NCI-H2227 (cell line): Measurements from ENCODE around the gene ACAD9.
A peak's percentile ranks its signal among the peaks of the same experiment; 100 is the strongest.
"Not testable (repeated sequence)": the region's sequence is repeated elsewhere in the genome, so short reads cannot be mapped to it uniquely, and the experiment has no call there.

ENCODE experiments used
- DNase-seq: peaks from one replicate; lab custom pipeline; 2025; ENCODE audit not compliant: unreplicated experiment; lab: John Stamatoyannopoulos, UW

The ACAD9 gene

DNA sequence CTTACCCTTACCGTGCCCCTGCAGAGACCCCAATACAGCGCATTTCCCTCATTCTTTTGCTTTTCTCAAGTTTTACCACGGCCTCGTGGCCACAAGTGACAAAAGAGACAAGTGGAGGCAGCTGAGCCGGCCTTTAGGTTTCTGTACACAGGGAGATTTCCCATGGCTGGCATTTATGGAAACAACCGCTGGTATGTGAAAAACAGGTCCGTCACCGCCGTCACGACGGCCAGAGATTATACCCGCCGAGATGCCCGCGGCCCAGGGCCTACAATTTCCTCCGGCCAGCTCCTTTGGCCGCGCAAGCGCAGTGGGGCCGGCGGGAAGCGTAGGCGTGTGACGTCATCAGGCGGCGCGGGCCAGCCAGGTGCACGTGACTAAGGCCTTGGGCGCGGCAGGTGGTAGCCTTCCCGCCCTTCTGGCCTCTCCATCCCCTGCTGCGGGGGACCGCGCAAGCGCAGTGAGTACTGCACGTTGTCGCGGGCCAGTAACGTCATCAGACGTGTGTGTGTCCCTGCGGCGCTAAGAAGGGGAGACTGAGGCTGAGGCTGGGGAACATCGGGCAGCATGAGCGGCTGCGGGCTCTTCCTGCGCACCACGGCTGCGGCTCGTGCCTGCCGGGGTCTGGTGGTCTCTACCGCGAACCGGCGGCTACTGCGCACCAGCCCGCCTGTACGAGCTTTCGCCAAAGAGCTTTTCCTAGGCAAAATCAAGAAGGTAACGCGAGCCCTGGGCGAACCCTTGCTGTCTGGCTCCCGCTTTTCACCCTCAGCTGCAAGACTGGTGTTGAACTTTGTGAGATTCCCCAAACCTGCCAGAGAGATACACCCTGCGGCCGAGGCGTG is at the start of gene ACAD9:
Gene ACAD9, plus strand, starts transcription at position 496 of the 845 bp plus-strand sequence. Its CDS starts 72 bp downstream, at position 568.
- DNase-seq = peak; percentile 97

DNA sequence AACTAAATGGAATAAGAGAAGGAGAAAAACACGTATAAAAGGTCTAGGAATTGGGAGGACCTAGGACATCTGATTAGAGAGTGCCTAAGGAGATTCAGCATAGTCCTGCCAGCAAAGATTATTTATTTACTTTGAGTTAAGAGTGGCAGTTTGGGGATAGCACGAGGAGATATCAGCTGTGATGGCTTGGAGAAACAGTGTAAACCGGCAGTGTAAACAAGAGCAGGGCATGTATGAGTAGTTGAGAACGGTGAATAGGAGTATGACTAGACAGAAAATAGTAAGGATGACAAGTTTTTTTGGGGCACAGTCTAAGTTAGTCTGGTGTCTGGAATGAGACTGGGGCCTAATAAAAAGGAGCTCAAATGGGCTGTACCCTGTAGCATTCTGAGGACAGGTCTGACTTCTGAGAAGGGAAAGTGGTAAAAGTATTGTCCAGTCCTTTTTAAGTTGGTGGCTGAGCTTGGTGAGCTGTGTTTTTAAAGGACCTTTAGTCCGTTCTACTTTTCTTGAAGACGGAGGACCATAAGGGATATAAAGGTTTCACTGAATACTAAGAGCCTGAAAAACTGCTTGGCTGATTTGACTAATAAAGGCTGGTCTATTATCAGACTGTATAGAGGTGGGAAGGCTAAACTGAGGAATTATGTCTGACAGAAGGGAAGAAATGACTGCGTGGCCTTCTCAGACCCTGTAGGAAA is 49.3 kb upstream of the ACAD9 start:
- not testable (repeated sequence) for DNase-seq

DNA sequence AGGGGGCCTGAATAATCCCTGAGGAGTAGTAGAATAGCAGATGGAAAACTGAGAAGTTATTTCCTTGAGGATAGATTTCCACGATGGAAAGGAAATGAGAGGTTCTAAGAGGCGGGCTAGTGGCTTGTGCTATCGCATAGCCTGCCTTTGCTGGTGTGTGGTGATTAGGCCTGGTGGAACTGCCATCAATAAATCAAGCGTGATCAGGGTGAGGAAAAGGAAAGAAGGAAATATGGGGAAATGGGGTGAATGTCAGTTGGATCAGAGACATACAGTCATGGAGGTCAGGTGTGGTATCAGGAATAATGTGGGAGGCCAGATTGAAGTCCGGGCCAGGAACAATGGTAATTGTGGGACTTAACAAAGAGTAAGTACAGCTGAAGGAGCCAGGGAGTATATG is 48.7 kb upstream of the ACAD9 start:
- not testable (repeated sequence) for DNase-seq

DNA sequence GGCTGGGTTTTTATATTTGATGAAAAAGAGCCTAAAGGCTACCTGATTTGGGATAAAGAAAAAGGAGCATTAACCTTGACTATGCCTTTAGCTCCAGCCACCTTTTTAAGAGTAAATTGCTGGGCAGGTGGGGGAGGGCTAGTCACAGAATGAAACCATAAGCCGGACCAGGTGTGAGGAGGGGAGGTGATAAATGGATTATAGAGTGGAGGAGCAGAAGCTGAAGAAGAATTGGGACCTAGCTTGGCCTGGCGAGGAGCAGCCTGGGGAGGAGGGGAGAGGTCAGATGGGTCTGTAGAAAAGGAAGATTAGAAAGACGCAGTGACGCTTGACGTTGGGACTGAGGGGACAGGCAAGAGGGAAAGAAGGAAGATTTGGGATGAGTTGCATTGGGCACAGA is 46.4 kb upstream of the ACAD9 start:
- not testable (repeated sequence) for DNase-seq

DNA sequence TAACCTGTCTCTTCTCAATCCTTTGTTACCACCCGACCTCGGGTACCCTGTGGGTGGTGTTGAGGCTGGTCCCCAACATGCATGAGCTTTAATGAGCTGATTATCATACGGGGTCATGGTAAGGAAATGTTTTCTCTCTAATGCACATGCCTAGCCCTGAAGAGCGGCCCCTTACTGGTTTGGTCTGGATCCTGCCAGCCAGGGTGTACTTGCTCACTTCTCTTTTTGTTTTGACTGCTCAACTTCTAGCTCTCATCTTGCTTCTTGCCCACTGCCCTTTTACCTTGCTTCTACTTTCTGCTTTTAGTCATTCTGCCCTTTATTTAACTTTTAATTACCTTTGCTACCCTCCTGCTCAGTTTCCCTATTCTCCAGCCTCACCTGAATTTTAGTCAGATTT is 44.3 kb upstream of the ACAD9 start:
- no peak for DNase-seq

DNA sequence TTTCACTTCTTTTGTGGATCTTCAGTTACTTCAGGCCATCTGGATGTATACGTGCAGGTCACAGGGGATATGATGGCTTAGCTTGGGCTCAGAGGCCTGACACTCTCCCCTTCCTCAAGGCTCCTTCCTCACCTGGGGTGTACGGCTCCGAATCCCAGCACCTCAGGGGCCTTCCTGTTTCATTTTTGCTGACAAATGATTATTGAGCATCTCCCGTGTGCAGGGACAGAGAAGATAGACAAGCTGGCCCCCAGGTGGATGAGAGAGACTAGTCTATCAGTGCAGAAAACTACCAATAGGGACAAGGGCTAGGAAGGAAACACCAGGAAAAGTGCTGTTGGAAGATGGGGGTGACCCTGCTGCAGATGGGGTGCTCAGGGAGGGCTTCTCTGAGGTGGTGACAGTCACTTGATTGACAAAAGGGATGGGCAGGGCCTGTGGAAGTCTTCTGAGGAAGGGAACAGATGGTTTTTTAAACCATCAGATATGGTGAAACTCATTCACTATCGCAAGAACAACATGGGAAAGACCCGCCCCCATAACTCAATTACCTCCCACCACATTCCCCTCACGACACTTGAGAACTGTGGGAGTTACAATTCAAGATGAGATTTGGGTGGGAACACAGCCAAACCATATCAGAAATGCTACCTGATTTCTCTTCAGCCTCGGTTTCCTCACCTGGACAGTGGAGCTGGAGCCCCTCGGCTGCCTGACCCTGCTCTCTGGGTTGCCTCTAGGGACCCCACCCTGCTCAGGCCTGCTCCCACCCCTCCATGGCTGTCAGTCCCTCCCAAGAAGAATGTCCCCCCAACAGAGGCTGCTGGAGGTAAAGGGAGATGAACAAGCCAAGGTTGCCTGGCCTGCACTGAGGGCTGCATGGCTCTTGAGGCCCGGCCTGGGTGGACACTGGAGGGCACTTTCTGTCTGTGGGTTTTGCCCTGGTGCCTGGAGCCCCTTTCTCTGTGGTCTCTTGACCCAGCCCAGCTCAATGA is 37.2 kb upstream of the ACAD9 start:
- no peak for DNase-seq

DNA sequence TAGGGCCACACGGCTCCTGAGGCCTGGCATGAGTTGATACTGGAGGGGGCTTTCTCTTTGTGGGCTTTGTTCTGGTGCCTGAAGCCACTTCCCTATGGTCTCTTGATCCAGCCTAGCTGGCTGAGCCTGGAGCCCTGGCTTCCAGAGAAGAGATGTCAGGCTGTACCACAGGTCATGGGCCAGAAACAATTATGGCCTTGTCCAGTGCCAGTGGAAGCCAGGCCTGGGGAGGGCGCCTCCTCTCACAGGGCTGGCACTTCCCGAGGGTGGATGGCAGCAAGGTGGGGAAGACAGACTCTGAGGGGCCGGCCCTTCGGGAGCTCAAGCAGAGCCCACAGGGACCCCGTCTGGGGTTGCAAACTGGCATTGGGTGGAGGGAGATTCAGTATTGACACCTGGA is 34.9 kb upstream of the ACAD9 start:
- DNase-seq = no peak

DNA sequence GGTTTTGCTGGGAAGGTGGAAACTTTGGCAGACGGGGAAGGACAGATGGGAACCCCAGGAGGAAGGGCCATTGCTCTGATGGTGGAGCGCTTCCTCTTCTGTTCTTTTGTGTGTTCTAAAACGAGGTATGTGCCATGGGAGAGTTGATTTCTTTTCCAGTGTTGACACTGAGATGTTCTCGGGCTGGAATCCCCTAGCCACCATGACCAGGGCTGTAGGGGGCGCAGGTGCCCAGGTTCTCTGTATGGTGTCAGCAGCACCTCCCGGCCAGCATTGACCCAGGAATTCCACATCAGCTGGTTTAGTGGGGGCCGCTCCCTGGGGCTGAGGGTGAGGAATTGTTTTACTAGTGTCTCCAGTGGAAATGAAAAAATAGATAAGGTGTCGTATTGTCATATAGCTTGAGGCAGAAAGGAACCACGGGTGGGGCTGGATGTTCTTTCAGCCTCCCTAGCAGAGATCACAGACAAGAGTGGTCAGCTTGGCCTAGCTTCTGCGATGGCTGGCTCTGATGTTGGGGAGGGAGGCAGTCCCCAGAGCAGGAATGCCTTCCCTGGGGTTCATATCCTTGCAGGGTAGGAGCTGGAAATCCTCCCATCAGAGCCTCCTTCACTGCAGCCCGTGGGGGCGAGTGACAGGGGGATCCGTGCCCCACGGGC is 34.2 kb upstream of the ACAD9 start:
- DNase-seq = no peak

DNA sequence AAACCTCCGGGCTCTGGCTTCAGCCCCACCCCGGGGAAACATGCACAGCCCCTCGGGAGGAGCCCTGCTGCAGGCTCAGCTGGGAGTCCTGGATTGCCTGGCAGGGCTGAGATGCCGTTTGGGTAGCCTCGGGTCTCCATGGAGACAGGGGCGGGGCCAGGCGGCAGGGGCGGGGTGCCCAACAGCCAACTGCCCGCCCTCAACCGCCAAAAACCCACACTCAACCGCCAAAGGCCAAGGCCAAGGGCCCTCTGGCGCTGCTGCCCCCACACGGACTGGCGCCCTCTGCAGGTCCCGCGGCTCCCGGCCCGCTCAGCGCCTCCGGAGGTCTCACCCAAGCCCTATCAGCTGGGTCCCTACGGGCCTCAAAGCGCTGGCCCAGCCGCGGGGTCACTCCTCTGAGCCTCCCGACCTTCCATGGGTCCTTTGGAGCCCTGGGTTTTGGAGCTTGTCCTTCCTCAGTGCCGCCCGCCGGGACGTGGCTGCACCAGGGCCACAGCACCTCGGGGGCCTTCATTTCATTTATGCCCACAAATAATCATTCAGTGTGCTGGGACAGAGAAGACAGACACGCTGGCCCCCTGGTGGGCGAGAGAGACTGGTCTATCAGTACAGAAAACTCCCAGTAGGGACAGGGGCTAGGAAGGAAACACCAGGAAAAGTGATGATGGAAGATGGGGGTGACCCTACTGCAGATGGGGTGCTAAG is 33.5 kb upstream of the ACAD9 start:
- peak; percentile 49 for DNase-seq

DNA sequence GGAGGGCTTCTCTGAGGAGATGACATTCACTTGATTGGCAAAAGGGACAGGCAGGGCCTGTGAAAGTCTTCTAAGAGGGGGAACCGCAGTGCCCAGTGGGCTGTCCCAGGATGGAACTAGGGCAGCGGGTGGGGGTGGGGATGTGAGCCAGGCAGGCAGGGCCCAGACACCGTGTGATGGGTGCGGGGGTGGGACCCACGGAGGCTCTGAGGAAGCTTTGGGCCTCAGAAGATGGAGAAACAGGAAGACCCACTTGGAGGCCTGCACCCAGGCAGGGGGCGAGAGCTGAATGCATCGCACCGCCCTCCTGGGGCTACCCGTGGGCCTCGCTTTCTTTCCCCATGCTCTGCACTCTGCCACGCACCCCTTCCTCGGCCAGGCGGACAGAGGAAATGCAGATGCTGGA is 32.9 kb upstream of the ACAD9 start:
- DNase-seq = no peak

DNA sequence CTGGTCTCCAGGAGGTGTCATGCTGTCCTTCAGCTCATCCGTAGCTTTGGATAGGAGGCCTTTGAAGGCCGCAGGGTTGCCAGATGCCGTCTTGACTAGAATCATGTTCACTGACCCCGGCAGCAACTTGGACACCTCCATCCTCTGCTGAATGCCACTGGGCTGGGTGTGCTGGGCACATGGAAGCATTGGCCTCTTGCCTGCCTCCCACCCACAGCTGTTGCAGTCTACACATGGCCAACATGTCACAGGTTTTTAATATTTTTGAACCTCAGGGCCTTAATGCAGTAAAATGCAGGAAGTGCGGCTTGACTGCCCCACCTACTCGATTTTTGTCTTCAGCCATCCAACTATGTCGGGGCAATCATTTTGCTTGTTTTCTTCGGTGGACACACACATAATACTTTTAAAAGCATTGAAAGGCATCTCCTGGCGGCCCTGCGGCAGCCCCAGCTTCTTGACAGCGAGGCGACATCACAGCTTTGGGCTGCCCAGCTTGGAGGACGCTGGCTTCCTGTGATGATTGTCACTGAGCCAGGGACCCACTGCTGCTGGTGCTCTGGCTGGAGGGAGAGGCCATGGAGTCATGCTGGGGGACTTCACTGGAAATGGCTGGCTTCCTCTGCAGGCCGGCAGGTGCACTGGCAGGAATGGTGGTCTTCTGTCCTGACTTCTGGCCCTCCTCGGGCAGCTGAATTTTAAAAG is 31.6 kb upstream of the ACAD9 start:
- DNase-seq = no peak

DNA sequence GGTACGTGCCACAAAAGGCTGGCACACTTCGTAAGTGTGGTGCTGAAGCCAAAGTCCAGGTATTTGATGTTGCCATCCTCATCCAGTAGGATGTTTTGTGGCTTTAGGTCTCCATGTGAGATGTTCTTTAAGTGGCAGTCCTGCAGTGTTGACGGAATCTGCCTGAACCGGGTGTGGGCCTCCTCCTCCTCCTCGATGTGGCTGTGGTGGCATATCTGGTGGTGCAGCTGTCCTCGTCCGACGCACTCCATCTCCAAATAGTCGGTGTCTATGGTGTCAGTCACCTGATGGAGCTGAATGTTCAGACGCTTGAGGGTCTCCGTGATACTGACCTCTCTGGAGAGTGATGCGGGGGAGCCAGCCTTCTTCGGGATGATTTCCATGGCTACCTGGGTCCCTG is 30.5 kb upstream of the ACAD9 start:
- DNase-seq = no peak

DNA sequence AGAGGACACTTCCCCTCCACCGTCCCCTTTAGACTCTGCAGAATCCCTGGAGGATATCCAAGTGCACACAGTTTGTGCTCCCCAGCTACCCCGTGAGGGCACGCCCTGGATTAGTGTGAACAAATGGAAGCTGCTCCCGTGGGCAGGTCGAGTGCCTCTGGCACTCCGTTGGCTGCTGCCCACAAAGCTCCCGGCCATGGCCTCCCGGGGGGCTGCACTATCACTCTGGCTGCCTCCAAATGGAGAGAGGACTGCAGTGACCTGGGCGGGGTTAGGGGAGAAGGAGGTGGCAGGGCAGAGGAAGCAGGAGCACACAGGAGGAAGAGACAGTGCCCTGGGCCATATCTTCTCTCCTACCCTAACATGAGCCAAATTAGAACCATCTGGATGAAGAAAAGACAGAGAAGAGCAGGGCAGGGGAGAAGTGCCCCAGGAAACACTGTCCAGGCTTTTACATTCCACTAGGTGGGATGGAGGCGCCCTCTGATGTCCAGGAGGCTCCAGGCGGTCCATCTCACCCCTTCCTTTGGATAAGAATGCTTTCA is 29.4 kb upstream of the ACAD9 start:
- no peak for DNase-seq

DNA sequence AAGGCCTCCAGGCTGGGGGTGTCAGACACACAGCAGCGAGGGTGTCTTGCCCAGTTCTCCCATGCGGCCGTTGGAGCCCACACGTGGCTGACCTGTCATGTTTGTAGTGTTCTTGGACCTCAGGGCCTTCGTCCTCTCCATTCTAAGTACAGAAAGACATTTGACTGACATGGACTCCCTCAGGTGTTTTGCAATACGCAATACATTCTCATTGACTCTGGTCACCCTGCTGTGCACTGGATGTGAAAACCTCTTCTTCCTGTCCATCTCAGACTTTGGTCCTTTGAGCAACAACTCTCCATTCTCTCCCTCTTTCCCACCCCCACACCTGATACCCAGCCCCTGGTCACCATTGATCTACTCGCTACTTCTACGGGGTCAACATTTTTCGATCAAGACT is 28.9 kb upstream of the ACAD9 start:
- DNase-seq = no peak

DNA sequence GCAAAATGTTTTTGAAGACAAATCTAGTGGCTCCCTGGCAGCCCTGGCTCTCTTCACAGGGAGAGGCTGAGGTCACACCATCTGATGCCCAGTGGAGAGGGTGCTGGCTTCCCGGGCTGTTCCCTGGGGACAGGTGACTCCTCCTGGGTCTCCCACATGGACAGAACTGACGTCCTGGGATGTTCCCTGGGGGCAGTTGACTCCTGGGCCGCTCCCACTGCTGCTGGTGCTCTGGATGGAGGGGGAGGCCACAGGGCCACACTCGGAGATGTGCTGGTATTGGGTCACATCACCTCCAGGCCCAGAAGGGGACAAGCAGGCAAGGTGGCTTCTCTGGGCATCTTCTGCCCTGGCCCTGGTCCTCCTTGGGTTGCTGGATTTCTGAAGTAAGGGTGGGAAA is 27.8 kb upstream of the ACAD9 start:
- DNase-seq = no peak

DNA sequence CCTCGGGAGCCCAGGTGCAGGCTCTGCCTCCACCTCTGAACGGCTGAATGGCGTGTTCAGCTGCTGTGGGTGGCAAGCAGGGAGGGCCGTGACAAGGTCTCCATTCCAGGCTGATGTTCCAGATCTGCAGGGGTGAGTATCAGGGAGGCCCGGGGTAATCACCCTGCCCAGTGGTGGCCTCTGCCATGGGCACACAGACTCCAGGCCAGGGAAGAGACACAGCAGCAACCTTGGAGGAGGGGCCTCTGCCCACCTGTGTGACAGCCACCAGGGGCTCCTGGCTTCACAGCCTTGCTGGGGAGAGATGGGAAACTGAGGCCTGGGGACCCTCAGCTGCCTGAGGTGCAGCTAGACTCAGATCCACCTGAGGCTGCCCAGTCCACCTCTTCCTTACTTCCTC is 25.6 kb upstream of the ACAD9 start:
- DNase-seq = no peak

DNA sequence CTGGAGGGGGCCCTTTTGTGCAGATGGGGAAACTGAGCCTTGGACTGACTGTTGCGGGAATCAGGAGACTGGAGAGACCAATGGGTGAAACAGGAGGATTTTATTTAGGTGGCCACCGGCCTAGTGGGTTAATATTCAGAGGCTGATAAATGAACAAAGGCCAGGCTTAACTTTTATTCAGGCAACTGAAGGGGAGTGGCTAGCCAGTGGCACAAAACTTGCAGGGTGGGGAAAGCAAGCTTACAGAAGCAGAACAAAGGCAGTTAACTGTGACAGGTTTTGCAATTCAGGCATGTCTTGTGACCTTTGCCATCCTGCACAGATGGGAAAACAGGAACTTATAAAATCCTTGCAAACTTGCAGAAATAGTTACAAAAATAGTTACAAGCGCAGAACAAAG is 24.9 kb upstream of the ACAD9 start:
- DNase-seq = no peak

DNA sequence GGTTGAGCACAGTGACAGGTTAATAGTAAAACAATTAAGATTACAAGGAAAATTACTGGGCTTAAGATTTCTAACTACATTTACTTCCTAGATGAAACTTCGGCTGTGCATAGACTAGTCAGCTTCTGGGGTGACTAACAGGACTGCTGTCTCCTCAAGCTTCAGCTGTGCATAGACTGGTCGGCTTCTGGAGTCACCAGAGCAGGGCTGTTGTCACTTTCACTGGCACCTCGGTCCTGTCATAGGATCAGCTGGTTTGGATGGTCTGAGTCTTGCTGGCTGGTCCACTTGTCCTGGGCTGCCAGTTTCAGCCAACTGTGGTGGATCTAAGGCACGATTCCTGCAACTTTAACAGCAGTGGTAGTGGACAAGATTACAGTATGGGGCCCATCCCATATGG is 23.9 kb upstream of the ACAD9 start:
- no peak for DNase-seq

DNA sequence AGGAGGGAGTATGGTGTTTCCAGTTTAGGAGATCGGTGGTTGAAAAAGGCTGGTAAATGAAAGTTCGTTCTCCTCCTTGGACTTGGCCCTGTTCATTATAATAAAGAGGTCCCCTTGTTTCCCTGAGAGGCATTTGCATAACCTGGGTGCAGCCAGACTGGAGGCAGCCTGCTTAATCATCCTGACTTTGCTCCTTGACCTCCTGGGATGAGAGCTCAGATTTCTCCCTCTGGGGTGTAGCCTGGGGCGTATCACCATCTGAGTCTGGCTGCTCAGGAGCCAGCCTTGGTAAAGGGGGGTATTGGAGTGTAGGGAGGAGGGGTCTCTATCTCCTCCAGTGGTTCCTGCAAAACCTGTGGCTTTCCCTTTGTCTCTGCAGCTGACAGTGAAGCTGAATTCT is 21.3 kb upstream of the ACAD9 start:
- no peak for DNase-seq
